Glutamatergic neuron (in vitro differentiated cells): ENCODE measurements around the gene PAIP2. TPM values are rescaled to one million over a fixed set of nuclear protein-coding genes. Genes with fewer than 3 reads are reported as not detected.
"Not testable (repeated sequence)": the region's sequence is repeated elsewhere in the genome, so short reads cannot be mapped to it uniquely, and the experiment has no call there.

Experiments
- DNase-seq: peaks from one replicate; pipeline ENCODE4 v3.0.0; 2022
- H3K27ac Mint-ChIP-seq: one replicate; pipeline ENCODE4 v1.8.0; 2020; ENCODE audit warnings: mild to moderate bottlenecking, mixed read lengths, inconsistent platforms; ENCODE audit not compliant: unreplicated experiment
- H3K27me3 Mint-ChIP-seq: one replicate; pipeline ENCODE4 v1.8.0; 2020; ENCODE audit warnings: mild to moderate bottlenecking, moderate library complexity, mixed read lengths, inconsistent platforms; ENCODE audit not compliant: unreplicated experiment
- H3K36me3 Mint-ChIP-seq: one replicate; pipeline ENCODE4 v1.8.0; 2020; ENCODE audit warnings: mild to moderate bottlenecking, mixed read lengths, inconsistent platforms; ENCODE audit not compliant: unreplicated experiment
- H3K4me1 Mint-ChIP-seq: one replicate; pipeline ENCODE4 v1.8.0; 2020; ENCODE audit warnings: mild to moderate bottlenecking, low read depth, mixed read lengths, inconsistent platforms; ENCODE audit not compliant: unreplicated experiment
- H3K4me3 Mint-ChIP-seq: one replicate; pipeline ENCODE4 v1.8.0; 2020; ENCODE audit warnings: mild to moderate bottlenecking, mixed read lengths, inconsistent platforms; ENCODE audit not compliant: unreplicated experiment
- H3K9me3 Mint-ChIP-seq: one replicate; pipeline ENCODE4 v1.8.0; 2020; ENCODE audit warnings: mild to moderate bottlenecking, moderate library complexity, mixed read lengths, inconsistent platforms; ENCODE audit not compliant: unreplicated experiment
- CTCF ChIP-seq: fragments of 200-600 bp; sonication (generic); IDR thresholded peaks from one replicate; pipeline ENCODE4 v1.5.0; 2021; ENCODE audit not compliant: partially characterized antibody, unreplicated experiment
- total RNA-seq: library from RNA; stranded (reverse); fragmentation: NEBNext Ultra II Directional; extraction: Animal tissue kit (Norgen Biotek cat#: 25700); gene quantifications from one replicate; pipeline ENCODE4 v1.2.1, GENCODE V29; 2021; ENCODE audit not compliant: unreplicated experiment

PAIP2 gene
- total RNA-seq, 1 donor from 2014 or later = 128 TPM

DNA sequence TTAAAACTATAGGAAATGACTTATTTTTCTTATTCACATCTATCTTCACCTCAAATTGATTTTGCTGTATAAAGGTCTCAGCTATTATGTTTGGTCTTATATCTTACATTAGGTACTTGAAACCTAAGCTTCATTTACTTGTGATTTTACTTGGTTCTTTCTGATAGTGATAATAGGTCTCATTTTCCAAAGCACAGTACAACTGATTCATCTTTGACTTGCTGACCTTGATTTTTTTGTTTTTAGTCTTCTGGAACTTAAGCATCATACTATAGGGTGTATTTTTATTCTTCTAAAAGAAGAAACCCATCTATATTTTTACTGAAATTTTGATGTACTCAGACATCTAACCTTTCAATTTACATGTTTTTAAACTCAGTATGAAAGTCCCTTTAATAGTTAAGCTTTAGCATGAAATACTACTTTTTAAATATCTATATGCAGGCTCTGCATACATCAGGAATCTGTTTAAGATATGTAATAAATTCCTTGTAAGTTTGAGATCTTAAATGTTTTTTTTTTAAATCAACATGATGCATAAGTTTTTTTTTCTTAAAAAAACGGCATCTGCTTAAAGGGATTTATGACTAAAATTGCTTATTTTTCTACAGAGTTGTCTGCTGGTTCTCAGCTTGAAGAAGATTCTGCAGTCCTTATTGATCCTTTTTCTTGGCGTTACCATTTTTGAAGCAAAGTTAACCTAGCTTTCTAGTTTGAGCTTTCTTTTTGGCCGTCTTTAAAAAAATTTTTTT lies 34.9 kb upstream of the PAIP2 start:
- Mint-ChIP-seq H3K27ac (no peak overlapping the region), H3K4me3 (no peak overlapping the region), H3K4me1 (peaks cover 43% of the 10 kb centered on the region), H3K27me3 (peaks cover 2% of the 10 kb centered on the region), H3K9me3 (peaks cover 3% of the 10 kb centered on the region), H3K36me3 (no peaks in the 10 kb centered on the region)
- TF ChIP-seq CTCF = no peak
- DNase-seq = no peak

DNA sequence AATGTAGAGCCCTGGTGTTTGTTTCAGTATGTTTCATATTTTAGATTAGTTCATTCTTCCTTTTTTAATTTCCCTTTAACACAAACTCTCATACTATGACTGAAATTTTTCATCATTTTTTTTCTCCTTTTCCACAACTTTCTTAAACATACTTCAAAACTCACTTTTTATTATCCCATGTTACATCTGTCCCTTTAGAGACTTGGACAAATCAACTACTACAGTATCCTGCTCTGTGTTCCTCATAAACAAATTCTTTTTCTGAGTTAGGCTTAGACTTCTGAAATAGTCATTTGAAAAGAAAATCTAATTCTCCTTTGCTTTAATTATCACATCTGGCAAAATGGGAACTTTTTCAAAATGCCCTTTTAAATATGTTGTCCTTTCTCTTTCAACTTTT lies 32.9 kb upstream of the PAIP2 start:
- H3K27me3 Mint-ChIP-seq = peaks cover 2% of the 10 kb centered on the region
- no peaks in the 10 kb centered on the region for H3K36me3 Mint-ChIP-seq
- H3K27ac Mint-ChIP-seq = peak overlapping the region; percentile 1
- no peak for TF ChIP-seq CTCF
- H3K4me3 Mint-ChIP-seq = peak overlapping the region; percentile 14
- H3K4me1 Mint-ChIP-seq = peaks cover 41% of the 10 kb centered on the region
- DNase-seq = no peak
- no peaks in the 10 kb centered on the region for H3K9me3 Mint-ChIP-seq

GRCh38 chr5:139310715-139311186 lies 30.9 kb upstream of the PAIP2 start:
- not testable (repeated sequence) for H3K27ac Mint-ChIP-seq, H3K9me3 Mint-ChIP-seq, DNase-seq, H3K27me3 Mint-ChIP-seq, H3K4me3 Mint-ChIP-seq, H3K36me3 Mint-ChIP-seq
- H3K4me1 Mint-ChIP-seq = peaks cover 40% of the 10 kb centered on the region

GRCh38 chr5:139312075-139312474 lies 29.6 kb upstream of the PAIP2 start:
- H3K27ac Mint-ChIP-seq = no peak overlapping the region

DNA sequence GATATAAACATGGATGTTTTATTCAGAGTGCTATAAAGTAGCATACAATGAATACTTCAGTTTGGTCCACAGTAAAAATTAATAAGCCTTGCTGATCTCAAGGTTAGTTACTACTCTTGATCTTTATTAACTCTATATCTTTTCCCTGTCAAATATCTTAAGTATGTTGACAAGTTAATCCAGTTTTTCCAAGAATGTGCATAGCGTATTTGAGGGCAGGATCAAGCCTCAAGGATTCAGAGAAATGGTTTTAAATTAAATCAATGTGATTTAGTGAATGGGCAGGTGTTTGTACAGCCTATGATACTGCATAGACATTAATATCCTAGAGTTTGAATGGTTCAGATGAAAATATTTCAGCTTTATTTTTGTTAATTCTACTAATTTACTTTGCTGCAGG lies 27.4 kb upstream of the PAIP2 start:
- no peaks in the 10 kb centered on the region for H3K36me3 Mint-ChIP-seq
- TF ChIP-seq CTCF = no peak
- H3K4me3 Mint-ChIP-seq = no peak overlapping the region
- DNase-seq = no peak
- peaks cover 15% of the 10 kb centered on the region for H3K4me1 Mint-ChIP-seq
- H3K27me3 Mint-ChIP-seq = no peaks in the 10 kb centered on the region
- peak overlapping the region; percentile 12 for H3K27ac Mint-ChIP-seq
- no peaks in the 10 kb centered on the region for H3K9me3 Mint-ChIP-seq

More at GRCh38 chr5:139312075-139312474, 29.6 kb upstream of the PAIP2 start:
- no peak overlapping the region for H3K4me3 Mint-ChIP-seq
- no peaks in the 10 kb centered on the region for H3K9me3 Mint-ChIP-seq
- peaks cover 34% of the 10 kb centered on the region for H3K4me1 Mint-ChIP-seq
- TF ChIP-seq CTCF = no peak
- DNase-seq = no peak
- peaks cover 2% of the 10 kb centered on the region for H3K27me3 Mint-ChIP-seq
- H3K36me3 Mint-ChIP-seq = no peaks in the 10 kb centered on the region
